GM19351 (cell line): ENCODE results near the gene TEKT4.
"Not testable (repeated sequence)": the region's sequence is repeated elsewhere in the genome, so short reads cannot be mapped to it uniquely, and the experiment has no call there.

Experiments used
- ATAC-seq: cut with Tn5 transposase; IDR thresholded peaks from one replicate; pipeline ENCODE4 v1.9.1; 2021; ENCODE audit warnings: mild to moderate bottlenecking, moderate library complexity; ENCODE audit not compliant: unreplicated experiment

The TEKT4 gene

GRCh38 chr2:94875820-94876522 is 4.7 kb downstream of the TEKT4 start:
- ATAC-seq = no peak

DNA sequence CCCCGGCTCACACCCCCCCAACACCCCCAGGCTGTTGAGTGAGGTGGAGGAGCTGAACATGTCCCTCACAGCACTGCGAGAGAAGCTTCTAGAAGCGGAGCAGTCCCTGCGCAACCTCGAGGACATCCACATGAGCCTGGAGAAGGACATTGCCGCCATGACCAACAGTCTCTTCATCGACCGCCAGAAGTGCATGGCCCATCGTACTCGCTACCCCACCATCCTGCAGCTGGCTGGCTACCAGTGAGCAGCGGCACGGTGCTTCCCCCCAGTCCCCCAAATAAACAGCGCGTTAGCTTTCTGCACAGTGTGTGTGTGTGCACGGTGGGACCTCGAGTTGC is 5.3 kb downstream of the TEKT4 start:
- ATAC-seq = no peak

GRCh38 chr2:94877129-94877528 is 5.9 kb downstream of the TEKT4 start:
- no peak for ATAC-seq

DNA sequence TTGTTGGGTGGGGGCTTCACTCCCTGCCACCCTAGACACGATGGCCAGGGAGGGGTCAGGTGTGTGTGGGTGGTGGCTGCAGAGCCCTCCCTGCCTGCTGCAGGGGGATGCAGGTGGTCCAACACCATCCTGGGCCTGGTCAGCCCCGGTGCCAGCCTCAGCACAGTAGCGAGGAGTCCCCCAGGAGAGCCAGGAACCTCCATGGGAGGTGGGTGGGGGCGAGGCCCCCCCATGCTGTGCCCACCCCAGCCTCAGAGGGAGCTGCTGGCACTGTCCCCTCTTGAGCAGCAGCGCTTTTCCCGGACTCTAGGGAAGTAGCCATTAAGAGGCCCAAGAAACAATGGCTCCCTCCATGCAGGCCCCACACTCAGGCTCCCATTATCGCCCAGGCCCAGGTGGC is 7.3 kb downstream of the TEKT4 start:
- ATAC-seq = not testable (repeated sequence)

DNA sequence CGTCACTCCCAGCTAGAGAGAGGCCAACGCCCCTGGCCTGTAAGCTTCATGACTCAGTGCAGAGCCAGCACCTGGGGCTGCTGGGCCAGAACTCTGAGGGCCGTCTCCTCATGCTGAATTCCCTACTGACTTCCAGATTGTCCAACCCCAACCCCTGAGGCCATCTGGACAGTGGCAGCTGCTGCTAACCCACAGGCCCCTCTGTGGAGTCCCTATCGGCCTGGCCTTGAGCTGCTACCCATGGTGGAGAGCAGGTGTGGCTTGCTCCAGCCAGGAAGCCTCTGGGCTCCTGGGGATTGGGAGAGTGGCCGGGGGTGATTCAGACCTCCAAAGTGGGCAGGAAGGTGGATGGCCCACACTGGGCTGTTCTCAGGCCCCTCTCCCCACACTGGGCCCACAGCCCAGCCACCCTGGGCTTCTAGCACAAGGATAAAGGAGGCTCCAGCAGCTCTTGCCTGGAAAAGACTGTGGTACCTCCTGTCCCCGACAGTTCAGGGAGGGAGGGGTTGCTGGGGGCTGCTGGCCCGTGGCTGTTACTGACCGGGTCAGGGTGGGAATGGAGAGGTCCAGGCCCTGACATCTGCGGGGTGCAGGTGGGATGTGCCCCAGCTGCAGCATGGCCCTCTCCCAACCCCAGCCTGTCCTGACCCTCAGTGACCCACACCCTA is 8.2 kb downstream of the TEKT4 start:
- no peak for ATAC-seq

DNA sequence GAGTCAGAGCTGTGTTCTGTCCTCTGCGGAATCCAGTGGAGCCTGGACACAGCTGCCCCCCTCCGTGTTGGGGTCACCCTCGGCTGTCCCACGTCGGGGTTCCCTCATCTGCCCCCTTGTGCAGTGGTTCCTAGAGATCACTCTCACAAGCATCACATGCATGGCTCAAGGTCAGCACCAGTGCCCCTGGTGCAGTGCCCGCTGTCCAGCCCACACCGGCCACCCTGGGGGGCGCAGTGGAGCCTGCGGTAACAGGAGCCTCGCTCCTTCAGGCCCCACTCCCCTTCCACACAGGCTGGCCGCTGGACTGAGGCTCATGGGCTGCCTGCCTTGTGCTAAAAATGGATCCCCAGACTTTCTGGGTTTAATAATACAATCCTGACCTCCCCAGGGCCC is 8.8 kb downstream of the TEKT4 start:
- no peak for ATAC-seq

GRCh38 chr2:94880507-94880906 is 9.3 kb downstream of the TEKT4 start:
- no peak for ATAC-seq

GRCh38 chr2:94881070-94881469 is 9.8 kb downstream of the TEKT4 start:
- no peak for ATAC-seq

- ATAC-seq = no peak
Observed at GRCh38 chr2:94890234-94890633, 19.0 kb downstream of the TEKT4 start.

GRCh38 chr2:94895273-94895672 is 24.0 kb downstream of the TEKT4 start:
- not testable (repeated sequence) for ATAC-seq

- ATAC-seq = not testable (repeated sequence)
Observed at GRCh38 chr2:94906976-94907375, 35.7 kb downstream of the TEKT4 start.

DNA sequence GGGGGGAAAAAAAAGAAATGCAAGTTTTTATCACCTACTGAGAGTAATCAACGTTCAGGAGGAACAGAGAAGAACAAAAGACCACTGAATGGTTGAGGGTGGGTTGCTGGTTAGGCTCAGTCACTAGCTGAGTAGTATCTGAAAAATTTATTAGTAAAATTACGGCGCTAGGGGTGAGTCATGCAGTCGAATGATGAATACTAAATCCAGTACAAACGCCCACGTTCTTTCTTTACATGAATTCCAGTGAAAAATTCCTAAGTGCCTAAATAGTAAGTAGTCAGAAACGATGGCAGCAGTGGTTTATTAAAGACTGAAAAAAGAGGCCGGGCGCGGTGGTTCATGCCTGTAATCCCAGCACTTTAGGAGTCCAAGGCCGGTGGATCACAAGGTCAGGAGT is 52.0 kb downstream of the TEKT4 start:
- ATAC-seq = no peak

- ATAC-seq = not testable (repeated sequence)
Observed at GRCh38 chr2:94924999-94925398, 53.8 kb downstream of the TEKT4 start.
